NCI-H524 (cell line): Measurements from ENCODE around the gene MEIS2.

Experiments
- DNase-seq, 2 experiments: peaks; one replicate each; lab custom pipeline; 2025; lab: John Stamatoyannopoulos, UW

MEIS2 gene

DNA sequence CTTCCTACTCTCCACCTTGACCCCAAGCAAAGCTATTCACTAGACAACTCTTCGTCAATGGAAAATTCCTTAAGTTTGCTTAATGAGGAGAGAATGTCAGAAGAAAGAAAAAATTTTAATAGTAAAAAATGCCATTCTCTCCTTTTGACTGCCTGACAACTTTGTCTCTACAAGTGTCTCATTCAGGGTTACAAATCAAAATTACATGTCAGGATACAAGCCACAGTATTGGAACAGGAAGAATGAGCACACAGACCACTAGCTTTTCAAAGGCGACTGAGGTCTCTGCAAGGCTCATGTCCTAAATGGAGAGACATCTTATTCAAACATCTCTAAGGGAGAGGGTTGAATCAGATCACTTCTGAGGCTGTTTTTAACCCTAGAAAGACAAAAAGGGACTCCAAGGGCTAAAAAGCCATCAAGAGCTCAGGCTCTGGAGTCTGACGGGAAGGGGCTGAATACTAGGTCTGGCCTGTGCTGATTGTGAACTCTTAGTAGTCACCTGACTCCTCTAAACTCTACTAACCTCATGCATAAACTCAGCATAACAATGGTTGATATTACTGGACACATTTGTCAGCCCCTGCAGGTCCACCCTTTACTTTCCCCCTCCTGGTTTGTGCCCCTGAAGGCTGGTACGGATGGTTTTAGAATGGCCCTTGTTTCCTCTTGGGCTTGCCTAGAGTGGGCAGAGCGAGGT, 12.8 kb upstream of the MEIS2 start:
- DNase-seq, result no peak

DNA sequence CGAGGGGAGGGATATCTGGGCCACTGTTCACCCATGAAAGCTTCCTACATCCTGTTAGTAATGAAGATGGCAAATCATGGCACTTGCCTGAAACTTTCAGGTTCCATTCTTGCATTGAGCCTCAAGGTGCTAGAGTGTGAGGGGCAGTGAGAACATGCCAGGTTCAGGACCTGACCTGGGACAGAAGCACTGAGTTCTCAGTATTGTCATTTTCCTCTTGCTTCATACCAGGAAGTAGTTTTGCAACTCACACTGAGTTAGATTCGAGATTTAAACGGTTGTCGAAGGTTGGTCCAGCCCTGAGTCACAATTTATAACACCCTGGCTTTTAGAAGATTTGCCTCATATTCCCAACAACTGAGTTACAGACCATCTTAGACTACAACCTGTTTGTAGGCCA, 11.8 kb upstream of the MEIS2 start:
- no peak for DNase-seq

DNA sequence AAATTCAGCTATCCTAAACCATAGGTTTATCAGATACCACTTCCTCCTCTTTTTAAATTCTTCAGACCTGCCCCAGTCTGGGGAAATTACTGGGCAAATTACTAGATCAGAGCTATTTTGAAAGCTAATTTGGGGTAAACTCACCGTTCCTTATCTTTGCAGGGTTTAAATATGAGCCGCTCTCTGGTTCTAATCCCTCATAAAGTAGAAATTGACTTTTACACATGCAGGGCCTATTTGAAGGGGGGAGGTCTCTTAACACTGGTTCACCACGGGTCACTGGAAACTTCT, 11.0 kb upstream of the MEIS2 start:
- no peak for DNase-seq

DNA sequence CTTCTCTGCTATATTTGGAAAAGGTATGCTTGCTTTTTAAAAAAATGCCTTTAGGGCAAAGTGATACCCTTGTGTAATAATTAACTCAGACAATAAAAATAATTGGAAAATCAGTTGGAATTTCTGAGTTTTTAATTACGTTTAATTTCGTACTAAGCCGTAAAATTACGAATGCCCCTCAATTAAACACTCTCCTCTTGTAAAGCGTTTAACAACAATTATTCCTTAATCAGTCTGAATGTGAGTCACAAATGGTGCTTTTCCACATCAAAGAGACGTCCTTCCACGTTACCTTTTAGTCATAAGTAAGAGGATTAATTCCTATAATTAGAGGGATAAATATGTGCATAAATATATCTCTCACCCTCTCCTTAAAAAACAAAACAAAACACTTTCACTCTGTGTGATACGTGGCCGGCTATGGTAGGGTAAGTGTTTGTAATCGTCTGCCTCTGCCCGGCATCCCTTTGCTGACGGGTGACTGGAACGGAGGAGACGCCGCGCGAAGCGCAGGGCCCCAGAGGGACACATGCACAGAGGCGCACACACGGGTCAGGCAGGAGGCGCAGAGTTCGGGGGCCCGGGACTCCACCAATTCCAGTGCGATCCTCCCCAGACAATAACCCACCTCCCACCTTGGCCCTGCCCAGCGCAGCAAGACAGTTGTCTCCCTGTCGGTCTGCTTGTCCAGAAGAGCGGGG, 9.7 kb upstream of the MEIS2 start:
- DNase-seq, result peak in 1 of 2 experiments; percentile 46

DNA sequence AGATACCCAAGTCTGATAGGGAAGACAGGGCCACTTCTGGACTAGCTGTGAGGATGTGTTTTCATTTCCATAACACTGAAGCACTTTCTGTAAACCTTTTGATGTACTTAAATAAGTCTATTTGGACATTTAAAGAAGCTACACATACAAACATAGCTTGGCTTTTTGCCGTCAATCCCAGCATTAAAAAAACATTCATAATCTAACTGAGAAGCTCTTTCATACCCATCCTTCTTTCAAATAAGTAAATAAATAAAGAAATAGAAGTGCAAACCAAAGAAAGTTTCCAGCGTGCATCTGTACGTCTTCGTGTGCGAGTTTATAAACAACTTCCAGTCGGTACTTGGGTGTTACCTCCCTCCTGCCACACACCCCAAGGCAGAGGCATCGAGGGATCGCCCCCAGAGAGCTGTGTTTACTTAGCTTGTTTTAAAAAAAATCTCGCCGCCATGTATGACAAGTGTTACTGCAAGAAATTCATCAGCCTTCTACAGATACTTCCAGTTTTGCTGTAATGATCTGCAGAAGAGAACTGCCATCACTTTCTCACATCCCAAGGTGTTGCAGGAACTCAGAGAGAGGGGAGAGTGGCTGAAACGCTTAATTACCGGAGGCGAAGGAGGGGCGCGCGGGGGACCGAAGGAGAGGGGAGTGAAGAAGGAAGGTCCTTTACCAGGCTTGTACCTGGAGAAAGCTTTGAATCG, 9.0 kb upstream of the MEIS2 start:
- DNase-seq, result no peak

DNA sequence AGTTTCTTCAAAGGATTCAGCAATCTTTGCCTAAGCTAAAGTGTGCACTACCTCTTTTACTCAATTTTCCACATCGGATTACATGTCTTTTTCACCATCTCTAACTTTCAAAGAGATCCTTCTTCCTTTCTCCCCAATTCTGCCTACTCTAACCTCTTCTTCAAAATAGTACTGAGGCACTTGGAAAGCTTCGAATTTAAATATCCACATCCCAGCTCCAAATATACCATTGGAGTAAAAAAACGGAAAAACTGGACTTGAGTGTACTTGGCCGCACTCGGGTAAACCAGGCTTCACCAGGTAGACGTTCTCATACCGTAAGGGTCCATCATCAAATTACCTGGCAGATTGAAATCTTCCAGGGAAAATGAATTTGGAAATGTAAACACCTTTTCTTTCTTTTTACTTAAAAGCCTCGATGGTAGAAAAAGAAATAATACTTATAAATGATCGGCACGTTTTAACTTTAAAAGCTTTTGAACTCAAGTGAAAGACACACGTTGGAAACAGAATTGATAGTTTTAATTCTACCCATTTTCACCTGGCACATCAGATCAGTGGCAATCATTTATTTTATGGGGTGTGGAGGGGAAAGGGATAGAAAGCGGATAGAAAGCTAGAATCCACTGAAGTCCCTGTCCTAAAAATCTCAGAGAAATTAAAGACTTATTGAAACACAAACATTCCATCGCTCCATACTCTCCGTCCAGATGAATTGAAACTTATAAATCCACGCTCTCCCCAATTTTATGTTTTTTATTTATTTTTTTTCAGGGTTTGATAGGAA, 8.2 kb upstream of the MEIS2 start:
- DNase-seq, result no peak

DNA sequence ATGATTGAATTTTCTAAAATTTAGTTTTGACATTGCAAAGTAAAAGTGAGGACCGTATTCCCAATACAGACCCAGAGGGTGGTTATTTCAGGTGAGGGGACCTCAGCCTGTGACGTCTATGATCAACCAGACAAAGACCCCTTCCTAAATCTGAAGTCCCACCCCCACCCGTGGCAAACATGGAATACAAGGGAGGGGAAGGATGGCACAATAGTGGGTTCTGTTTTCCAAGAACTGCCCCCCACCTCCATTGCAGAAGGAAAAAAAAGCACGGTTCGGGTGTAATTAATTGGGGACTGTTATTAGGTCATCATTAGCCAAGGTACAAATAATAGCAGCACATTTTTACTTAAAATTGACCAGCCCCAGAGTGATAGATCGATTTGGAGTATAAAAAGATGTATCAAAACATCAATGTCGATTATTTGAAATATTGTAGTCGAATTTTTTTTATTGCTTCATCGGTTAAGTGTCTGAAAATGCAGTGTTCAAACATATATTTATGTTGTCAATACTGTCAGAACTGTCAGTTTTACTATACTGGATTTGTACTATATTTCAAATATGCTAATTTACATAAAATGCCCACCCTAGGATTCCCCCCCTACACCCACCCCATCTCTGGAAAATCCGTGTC, 7.5 kb upstream of the MEIS2 start:
- DNase-seq, result no peak

DNA sequence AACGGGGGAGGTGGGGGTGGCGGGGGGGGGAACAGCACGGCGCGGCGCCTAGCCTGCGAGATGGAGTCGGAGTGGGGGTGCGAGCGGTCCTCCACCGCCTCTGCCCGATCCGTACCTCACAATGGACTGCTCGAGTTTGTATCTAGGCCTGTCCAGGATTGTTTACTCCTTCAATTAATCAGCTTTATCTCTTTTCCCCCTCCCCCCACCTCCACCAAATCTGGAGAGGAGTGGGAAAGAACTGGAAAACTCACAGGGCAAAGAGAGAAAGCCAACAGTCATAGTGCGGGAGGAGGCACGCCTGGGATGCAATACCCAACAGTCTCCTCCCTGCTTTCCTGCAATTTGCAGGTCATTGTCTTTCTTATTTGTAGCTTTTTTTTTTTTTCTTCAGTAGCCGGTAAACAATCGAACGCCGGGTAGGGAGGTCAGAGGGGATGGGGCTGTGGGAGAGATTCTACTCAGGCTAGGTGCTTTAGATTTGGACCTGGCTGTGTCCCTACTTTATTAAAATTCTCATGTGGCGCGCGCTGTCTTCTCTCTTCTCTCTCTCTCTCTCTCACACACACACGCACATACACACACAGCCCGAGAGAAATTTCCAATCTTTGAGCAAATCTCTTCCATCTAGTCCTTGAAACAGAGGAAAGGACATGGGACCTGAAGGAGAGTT, 6.9 kb upstream of the MEIS2 start:
- no peak for DNase-seq

DNA sequence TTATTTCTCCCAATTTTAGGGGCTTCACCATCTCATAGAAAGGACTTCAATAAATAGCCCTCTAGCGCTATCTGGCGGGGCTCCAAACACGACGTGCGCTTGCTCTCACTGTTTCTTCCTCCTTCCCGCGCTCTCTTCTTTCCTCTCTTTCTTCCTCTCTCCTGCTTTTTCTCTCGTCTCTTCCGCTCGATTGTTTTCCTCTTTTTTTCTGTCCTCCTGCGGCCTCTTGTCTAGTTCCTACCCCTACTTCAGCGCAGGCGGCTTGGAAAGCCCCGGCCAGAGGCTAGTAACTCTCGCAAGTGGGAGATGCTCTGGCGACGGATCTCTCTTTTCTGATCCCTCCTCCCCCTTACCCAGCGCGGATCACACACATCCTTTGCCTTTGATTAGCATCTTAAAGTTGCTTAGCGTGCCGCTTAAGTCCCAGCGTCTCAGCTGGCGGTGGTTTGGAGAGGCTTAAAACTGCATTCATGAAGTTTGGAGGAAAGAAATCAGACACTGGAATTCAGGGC, 6.2 kb upstream of the MEIS2 start:
- DNase-seq, result peak; percentile 19 to 46

DNA sequence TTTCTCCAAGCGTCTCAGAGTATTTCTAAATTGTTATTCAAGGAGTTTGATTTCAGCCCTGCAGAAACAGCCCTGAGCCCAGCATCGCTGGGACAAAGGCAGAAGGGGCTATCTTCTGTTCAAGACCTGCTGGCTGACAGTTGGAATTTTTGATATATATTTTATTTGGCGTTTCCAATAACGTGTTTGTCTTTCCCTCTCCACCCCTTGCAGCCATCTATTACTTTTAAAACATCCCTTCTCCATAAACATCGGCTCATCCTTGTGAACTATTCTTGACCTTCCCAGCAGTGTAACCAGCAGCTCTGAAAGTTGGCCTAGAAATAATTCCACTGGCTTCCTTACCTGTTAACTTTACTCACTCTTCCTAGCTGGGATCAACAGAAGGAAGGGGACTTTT, 5.5 kb upstream of the MEIS2 start:
- no peak for DNase-seq

DNA sequence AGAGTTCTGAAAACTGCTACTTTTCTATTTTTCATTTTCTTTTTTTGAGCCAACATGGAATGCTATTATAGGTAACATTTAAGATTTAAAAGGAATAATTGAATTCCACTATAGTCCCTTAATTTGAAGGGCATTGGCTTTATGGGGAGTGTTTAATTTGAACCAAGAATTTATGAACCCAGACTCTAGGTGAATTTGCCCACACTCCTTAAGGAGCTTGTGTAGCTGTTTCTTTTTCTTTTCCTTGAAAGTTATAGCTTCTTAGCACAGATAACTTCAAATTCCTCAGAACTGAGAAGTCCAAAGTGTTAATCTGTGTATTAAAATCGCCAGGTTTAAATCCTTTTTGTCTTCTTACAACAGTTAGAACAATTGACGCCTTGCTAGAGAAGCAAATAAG, 4.7 kb upstream of the MEIS2 start:
- no peak for DNase-seq

DNA sequence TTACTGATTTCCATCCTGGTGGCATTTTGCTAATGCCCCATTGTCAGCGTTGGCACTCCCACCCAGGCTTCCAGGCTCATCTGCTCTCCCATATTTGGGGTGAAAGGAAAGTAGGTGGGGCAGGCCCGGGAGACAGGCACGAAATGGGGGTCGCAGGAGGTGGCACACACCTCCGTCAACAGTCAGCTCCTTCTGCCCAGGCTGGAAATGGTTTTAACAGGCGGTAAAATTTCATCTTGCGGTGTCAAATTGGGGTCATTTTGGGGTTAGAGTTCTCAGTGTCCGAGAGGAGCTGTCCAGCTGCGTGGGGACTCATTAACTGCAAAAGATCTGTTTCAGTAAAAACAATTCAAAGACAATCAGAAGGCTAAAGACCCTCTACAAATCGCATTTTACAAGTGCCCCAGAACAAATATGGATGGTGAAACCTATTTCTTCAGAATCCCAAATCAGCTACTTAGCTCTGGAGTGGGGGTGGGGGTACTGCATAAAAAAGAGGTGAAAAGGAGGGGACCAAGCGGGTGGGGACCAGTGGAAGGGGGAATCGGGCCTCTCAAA, 4.2 kb upstream of the MEIS2 start:
- DNase-seq, result no peak

DNA sequence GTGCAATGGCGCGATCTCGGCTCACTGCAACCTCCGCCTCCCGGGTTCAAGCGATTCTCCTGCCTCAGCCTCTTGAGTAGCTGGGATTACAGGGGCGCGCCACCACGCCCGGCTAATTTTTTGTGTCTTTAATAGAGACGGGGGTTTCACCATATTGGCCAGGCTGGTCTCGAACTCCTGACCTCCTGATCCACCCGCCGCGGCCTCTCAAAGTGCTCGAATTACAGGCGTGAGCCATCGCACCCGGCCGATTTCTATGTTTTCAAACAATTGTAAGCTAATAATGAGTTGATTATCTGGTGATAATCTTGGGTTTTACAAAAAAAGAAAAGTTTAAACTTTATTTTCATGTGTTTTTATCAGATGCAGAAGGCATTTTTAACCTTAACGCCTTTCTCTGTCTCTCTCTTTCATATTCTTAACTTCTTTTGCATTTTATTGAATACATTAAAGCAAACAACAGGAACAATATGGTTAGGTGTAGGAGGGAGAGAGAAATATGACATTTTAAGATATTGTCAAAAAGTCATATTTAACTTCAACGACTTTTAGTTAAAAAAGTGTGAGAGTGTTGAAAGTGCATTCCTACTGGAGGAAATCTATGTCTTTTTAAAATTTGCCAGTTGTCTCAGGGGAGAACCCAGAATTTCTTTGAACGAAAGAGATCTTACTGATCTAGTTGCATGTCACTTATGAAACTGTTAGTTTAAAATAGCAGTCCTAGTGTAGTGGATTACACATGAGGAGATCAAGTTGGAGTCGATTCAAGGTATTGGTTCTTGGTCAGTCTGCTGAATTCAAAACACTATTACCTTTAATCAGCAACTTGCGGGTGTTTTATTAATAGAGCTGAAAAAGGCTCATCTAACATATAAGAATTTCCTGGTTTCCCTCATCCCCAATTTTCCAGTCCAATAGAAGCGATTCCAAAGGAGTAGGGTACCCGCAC, 3.4 kb upstream of the MEIS2 start:
- no peak for DNase-seq

DNA sequence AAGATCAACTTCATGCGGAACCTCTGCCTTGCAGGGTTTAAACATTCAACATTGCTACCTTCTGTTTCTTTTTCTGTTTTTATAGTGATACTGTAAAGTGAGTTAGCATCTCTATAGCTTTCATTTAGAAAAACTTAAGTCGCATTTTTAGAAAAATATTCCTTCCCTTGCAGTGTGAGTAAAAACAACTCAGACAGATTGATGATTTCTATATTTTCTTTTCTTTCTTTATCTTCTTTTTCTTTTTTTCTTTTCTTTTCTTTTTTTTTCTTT, 2.8 kb upstream of the MEIS2 start:
- no peak for DNase-seq

DNA sequence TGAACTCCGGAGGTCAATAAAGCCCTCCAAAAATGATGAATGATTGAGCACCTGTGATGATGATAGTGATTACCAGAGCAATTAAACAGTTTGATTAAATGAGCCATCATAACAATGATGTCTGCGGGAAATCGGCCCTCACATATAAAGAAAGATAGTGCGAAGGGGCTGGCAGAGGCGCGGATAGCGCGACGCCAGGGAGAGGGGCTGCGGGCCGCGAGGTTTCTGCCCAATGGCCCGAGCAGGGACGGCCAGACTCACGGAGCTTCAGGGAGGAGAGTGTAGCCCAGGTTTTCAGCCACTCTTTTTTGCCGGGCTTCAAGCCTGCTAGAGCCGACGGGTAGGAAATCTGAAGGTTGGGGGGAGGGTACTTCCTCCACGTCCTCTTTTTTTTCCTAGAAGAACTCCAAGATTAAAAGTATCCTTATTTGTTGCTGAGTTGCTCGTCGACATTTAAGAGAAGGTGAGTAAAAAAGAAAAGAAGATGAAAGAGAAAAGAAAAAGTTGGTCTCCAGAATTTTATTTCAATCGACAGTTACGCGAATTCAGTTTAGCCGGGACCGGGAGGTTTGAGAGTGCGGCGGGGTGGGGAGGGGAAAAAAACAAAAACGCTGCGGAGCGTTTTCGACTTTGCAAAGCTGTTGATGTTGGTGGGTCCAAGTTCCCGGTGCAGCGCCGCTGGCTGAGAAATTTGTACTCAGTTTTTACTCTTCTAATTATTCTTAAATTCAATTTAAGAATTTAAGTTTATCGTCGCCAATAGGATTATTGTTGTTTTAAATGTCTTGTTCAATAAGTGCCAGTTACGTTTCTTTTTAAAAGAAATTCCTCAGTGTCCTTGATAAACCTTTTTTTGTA, 2.2 kb upstream of the MEIS2 start:
- DNase-seq, result peak in 1 of 2 experiments; percentile 50

DNA sequence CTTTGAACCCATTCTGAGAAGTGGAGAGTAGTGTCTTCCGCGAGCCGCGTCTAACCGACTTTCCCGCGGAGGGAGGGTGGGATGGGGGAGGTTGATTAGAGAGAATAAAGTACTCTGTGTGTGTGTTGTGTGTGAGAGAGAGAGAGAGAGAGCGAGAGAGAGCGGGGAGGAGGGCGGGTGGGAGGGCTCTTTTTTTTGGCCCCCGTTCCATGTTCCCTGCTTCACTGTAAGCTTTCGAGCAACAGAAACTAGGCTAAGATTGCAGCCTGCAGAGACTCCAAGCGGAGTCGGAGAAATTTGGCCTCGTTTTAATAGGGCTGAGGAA, 1.6 kb upstream of the MEIS2 start:
- peak; percentile 61 to 72 for DNase-seq

DNA sequence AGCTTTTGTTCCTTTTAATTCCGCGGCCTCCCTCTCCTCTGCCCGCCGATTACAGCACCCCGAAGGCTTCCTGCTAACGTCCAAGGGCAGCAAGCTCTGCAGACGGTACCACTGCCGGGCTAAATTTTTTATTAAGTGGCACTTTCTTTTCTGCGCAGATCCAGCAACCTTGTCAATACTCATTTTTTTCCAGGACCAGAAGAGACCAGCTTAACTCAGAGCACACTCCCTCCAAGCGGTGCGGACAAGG, 542 bp upstream of the MEIS2 start:
- DNase-seq, result peak in 1 of 2 experiments; percentile 71

DNA sequence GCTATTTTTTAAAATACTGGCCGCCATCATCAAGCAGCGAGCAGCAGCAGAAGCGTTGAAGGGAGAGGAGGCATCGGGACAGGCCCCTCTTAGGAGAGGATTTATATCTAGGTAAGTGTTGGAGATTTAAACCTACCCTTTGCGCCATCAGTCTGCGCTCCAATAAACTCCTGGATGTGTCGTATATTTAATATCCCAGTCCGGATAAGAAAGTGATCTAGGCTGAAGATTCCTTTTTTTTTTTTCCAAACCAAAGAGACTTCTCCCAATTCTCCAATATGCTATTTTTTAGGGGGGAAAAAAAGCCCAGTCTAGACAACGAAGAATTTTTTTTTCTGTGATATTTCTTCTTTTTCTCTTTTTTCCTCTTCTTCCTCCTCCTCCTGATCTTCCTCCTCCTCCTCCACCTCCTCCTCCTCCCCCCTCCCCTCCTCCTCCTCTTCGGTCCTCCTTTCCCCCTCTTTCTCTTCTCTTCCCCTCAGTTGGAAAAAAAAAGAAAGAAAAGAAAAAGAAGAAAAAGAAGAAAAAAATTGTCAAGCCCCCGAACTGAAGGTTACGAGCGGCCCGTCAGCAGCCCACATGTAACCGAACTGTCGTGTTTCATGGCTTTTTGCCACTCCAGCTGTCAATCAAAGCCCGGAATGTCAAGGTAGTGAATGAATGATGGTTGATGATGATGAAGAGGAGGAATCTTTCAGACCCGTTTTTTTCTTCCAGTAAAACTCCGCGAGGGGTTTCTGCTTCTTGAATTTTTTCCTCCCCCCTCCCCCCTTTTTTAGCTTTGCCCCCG, 835 bp downstream of the MEIS2 start:
- peak; percentile 42 to 67 for DNase-seq
